A549 (cell line): Measurements from ENCODE around the gene KCTD5. TPM values are rescaled to one million over a fixed set of nuclear protein-coding genes. Genes with fewer than 3 reads are reported as not detected.

Experiments used
- ATAC-seq, 2 experiments: fragments of 200-7000 bp in 1 of 2; fragments of >200 bp in 1 of 2; cut with Nextera tagmentation in 1 of 2; cut with Tn5 transposase in 1 of 2; 3 replicates each; pipeline versions ENCODE4 v1.8.0 to v1.9.1; 2018 to 2020; ENCODE audit warnings: mild to moderate bottlenecking in 1 of 2, moderate library complexity in 1 of 2
- CTCF ChIA-PET: fragments of 300-600 bp; sonication (Branson Sonifier 250); formaldehyde crosslinking; extraction: SDS; loops from one replicate; lab custom pipeline; 2021; ENCODE audit warnings: antibody characterized with exemption, inconsistent platforms; lab: Yijun Ruan, JAX
- POLR2A ChIA-PET: fragments of 350-600 bp; formaldehyde crosslinking; extraction: SDS; loops from one replicate; lab custom pipeline; 2021; ENCODE audit warnings: antibody characterized with exemption, inconsistent platforms; lab: Yijun Ruan, JAX
- DNase-seq, 2 experiments: peaks; one replicate each; pipeline versions ENCODE4 v3.0.0 to v3.0.0-alpha.2; 2011 to 2016; ENCODE audit warnings: low read depth in 1 of 2, low spot score in 1 of 2
- FAIRE-seq: peaks from 2 replicates; lab custom pipeline; 2011; peaks lifted over from hg19 to GRCh38; lab: Jason Lieb, UNC
- H3K27ac ChIP-seq, 2 experiments: fragments of >200 bp; sonication (Bioruptor Twin); formaldehyde crosslinking; 3 replicates each; pipeline ENCODE4 v1.5.1; 2016 to 2017
- H3K4me1 ChIP-seq: fragments of >200 bp; sonication (Bioruptor Twin); formaldehyde crosslinking; 3 replicates; pipeline ENCODE4 v1.6.1; 2016
- H3K4me2 ChIP-seq: fragments of >200 bp; sonication (Bioruptor Twin); formaldehyde crosslinking; 3 replicates; pipeline ENCODE4 v1.6.1; 2016
- H3K4me3 ChIP-seq: fragments of >200 bp; sonication (Bioruptor Twin); formaldehyde crosslinking; 3 replicates; pipeline ENCODE4 v1.5.1; 2016
- H3K9me3 ChIP-seq: fragments of >200 bp; sonication (Bioruptor Twin); formaldehyde crosslinking; 3 replicates; pipeline ENCODE4 v1.6.1; 2016
- CBX8 ChIP-seq: fragments of 200-600 bp; sonication (generic); IDR thresholded peaks from 2 replicates; pipeline ENCODE4 v1.6.1; 2016
- CEBPB ChIP-seq, 2 experiments: fragments of >200 bp in 1 of 2; sonication (Bioruptor Twin) in 1 of 2; formaldehyde crosslinking in 1 of 2; IDR thresholded peaks; 2 replicates each; pipeline ENCODE4 v1.6.1; 2012 to 2016
- CTCF ChIP-seq: fragments of >200 bp; sonication (Bioruptor Twin); formaldehyde crosslinking; IDR thresholded peaks from 3 replicates; pipeline ENCODE4 v1.5.1; 2016
- EHF ChIP-seq: fragments of 250-450 bp; sonication (Bioruptor Pico); IDR thresholded peaks from 2 replicates; pipeline ENCODE4 v1.5.0; 2020; ENCODE audit warnings: mild to moderate bottlenecking
- ESRRA ChIP-seq: fragments of 150-350 bp; IDR thresholded peaks from 2 replicates; pipeline ENCODE4 v1.6.1; 2014; ENCODE audit warnings: mild to moderate bottlenecking, low read length, borderline replicate concordance
- FOXS1 ChIP-seq: fragments of 250-450 bp; sonication (Bioruptor Pico); IDR thresholded peaks from 2 replicates; pipeline ENCODE4 v1.5.0; 2020; ENCODE audit warnings: mild to moderate bottlenecking, moderate library complexity
- HEYL ChIP-seq: fragments of 250-450 bp; sonication (Bioruptor Pico); IDR thresholded peaks from 2 replicates; pipeline ENCODE4 v1.8.0; 2021; ENCODE audit warnings: mild to moderate bottlenecking, moderate library complexity
- HOXB13 ChIP-seq: fragments of 250-450 bp; sonication (Bioruptor Pico); IDR thresholded peaks from 2 replicates; pipeline ENCODE4 v1.5.0; 2020; ENCODE audit warnings: low read depth, mild to moderate bottlenecking, moderate library complexity
- HOXB5 ChIP-seq: fragments of 250-450 bp; sonication (Bioruptor Pico); IDR thresholded peaks from 2 replicates; pipeline ENCODE4 v1.5.0; 2020; ENCODE audit warnings: mild to moderate bottlenecking, moderate library complexity
- KDM5A ChIP-seq: fragments of 200-600 bp; sonication (generic); IDR thresholded peaks from 2 replicates; pipeline ENCODE4 v1.6.1; 2016; ENCODE audit warnings: antibody characterized with exemption, mild to moderate bottlenecking
- MAFK ChIP-seq: fragments of 450-650 bp; IDR thresholded peaks from 2 replicates; pipeline ENCODE4 v1.6.1; 2014; ENCODE audit not compliant: partially characterized antibody
- NR3C1 ChIP-seq: fragments of >200 bp; sonication (Bioruptor Twin); formaldehyde crosslinking; IDR thresholded peaks from 3 replicates; pipeline ENCODE4 v1.6.1; 2017
- PHF8 ChIP-seq: fragments of 200-600 bp; sonication (generic); IDR thresholded peaks from 2 replicates; pipeline ENCODE4 v1.6.1; 2016; ENCODE audit warnings: low read depth, mild to moderate bottlenecking, antibody characterized with exemption, moderate library complexity, borderline replicate concordance
- RCOR1 ChIP-seq: fragments of 150-350 bp; IDR thresholded peaks from 2 replicates; pipeline ENCODE4 v1.6.1; 2014; ENCODE audit warnings: antibody characterized with exemption, low read length, low read depth
- REST ChIP-seq: fragments of 200-600 bp; sonication (generic); IDR thresholded peaks from 2 replicates; pipeline ENCODE4 v1.6.1; 2016; ENCODE audit warnings: antibody characterized with exemption, mild to moderate bottlenecking, moderate library complexity
- SREBF2 ChIP-seq: fragments of 450-650 bp; IDR thresholded peaks from 2 replicates; pipeline ENCODE4 v1.6.1; 2014; ENCODE audit warnings: mild to moderate bottlenecking, moderate library complexity
- WGBS: methylation state at CpG from one replicate; pipeline ENCODE4 v1.1.6; 2017; ENCODE audit errors: missing lambda C conversion rate; 5-methylcytosine and 5-hydroxymethylcytosine counted together
- polyA plus RNA-seq, 4 experiments: library from polyadenylated mRNA; depleted of rRNA in 3 of 4; stranded (reverse); fragments of >200 nt; fragmentation: RNase III in 1 of 4; extraction: RNeasy Plus Mini Kit Qiagen cat#74134 plus additional on column Dnase treatment in 1 of 4; gene quantifications; 2 replicates in 3 of 4; 3 replicates in 1 of 4; pipeline ENCODE4 v1.2.3, GENCODE V29; 2011 to 2017

KCTD5 gene
- polyA plus RNA-seq, 2 of the 4 experiments (the other 2 are of a cell fraction): 22.8 to 26.1 TPM

- ChIA-PET POLR2A (interaction anchor here (1.0 kb wide), 1 partner anchor 34 kb away, joined by 4 read pairs; the partner anchor contains the start of gene KCTD5), CTCF (interaction anchor here (1.0 to 1.7 kb wide), 3 partner anchors 10 to 202 kb away, joined by 3 to 5 read pairs (median 5); no protein-coding TSS in a partner anchor)
- Histone ChIP-seq H3K9me3 (no peaks in the 10 kb centered on the region), H3K27ac (no peak overlapping the region), H3K4me3 (no peak overlapping the region), H3K4me2 (no peak overlapping the region), H3K4me1 (peaks cover 20% of the 10 kb centered on the region; the same call in 2 of the 3 replicates)
- FAIRE-seq (no peak), ATAC-seq (no peak), DNase-seq (no peak)
- 72% methylated on average over 9 of the region's 10 CpGs for whole genome bisulfite sequencing
- no peak for TF ChIP-seq HOXB5 (CRISPR knock-in tag)
- no peak for TF ChIP-seq SREBF2
- no peak for TF ChIP-seq CTCF
- TF ChIP-seq EHF: no peak
Observed at GRCh38 chr16:2716948-2717347, 34.6 kb downstream of the KCTD5 start.

- CTCF ChIA-PET: interaction anchor here (0.7 to 1.7 kb wide), 5 partner anchors 9 to 151 kb away, joined by 3 to 5 read pairs (median 3); no protein-coding TSS in a partner anchor
- FAIRE-seq (no peak), ATAC-seq (no peak), DNase-seq (no peak)
- POLR2A ChIA-PET: interaction anchor here (1.0 kb wide), 1 partner anchor 35 kb away, joined by 4 read pairs; the partner anchor contains the start of gene KCTD5
- Histone ChIP-seq H3K27ac (no peak overlapping the region), H3K4me3 (no peak overlapping the region), H3K4me1 (peaks cover 20% of the 10 kb centered on the region; the same call in 2 of the 3 replicates), H3K9me3 (no peaks in the 10 kb centered on the region), H3K4me2 (no peak overlapping the region)
- WGBS: 84% methylated on average over 21 of the region's 21 CpGs
- TF ChIP-seq ESRRA (no peak), HEYL (CRISPR knock-in tag) (no peak), NR3C1 (no peak), CEBPB (IDR thresholded peaks at IDR 0.05) (no peak), CBX8 (no peak), MAFK (no peak)
Observed at GRCh38 chr16:2717383-2718263, 35.3 kb downstream of the KCTD5 start.

- Histone ChIP-seq H3K4me3 (no peak overlapping the region; the same call in 2 of the 3 replicates), H3K27ac (peak overlapping the region; percentile 94 to 99; a peak in 4 of 6 replicates), H3K4me1 (peaks cover 28% of the 10 kb centered on the region; the same call in 2 of the 3 replicates), H3K9me3 (no peaks in the 10 kb centered on the region), H3K4me2 (peak overlapping the region; percentile 85)
- ChIA-PET POLR2A (interaction anchor here (1.0 to 1.1 kb wide), 2 partner anchors 33 to 37 kb away, joined by 3 to 6 read pairs; partner anchors contain the start of genes KCTD5 and SRRM2), CTCF (interaction anchor here (0.6 to 1.0 kb wide), 3 partner anchors 20 to 1066 kb away, joined by 3 to 4 read pairs (median 4); no protein-coding TSS in a partner anchor)
- DNase-seq (no peak), FAIRE-seq (no peak), ATAC-seq (no peak)
- TF ChIP-seq REST (no peak), FOXS1 (CRISPR knock-in tag) (no peak), PHF8 (no peak), RCOR1 (no peak), HOXB13 (CRISPR knock-in tag) (no peak), KDM5A (no peak), NR3C1 (no peak)
- WGBS: 75% methylated on average over 15 of the region's 16 CpGs
Observed at GRCh38 chr16:2719328-2720063, 37.2 kb downstream of the KCTD5 start.
